ENCODE data around the gene FGF22.
A peak's percentile ranks its signal among the peaks of the same experiment; 100 is the strongest.

Gene FGF22

GRCh38 chr19:648305-648704 lies 8.6 kb downstream of the FGF22 start:
- H3K4me1 Mint-ChIP-seq (ENCODE audit: low read depth): no peaks in the 10 kb centered on the region
- H3K27me3 Mint-ChIP-seq: no peaks in the 10 kb centered on the region
- no peaks in the 10 kb centered on the region for H3K9me3 Mint-ChIP-seq
- intact Hi-C loops (cut with micrococcal nuclease): no loop called here
- no peak overlapping the region for H3K4me3 Mint-ChIP-seq
- no peak overlapping the region for H3K27ac Mint-ChIP-seq
- H3K36me3 Mint-ChIP-seq (ENCODE audit: low read depth): peaks cover 99% of the 10 kb centered on the region

GRCh38 chr19:648904-649801 lies 9.5 kb downstream of the FGF22 start:
- intact Hi-C loops (cut with micrococcal nuclease): no loop called here
- no peak overlapping the region for H3K27ac Mint-ChIP-seq
- H3K36me3 Mint-ChIP-seq (ENCODE audit: low read depth): peaks cover 100% of the 10 kb centered on the region

GRCh38 chr19:650121-650520 lies 10.4 kb downstream of the FGF22 start:
- Mint-ChIP-seq H3K9me3 (no peaks in the 10 kb centered on the region), H3K36me3 (ENCODE audit: low read depth) (peaks cover 100% of the 10 kb centered on the region), H3K4me1 (ENCODE audit: low read depth) (peaks cover 6% of the 10 kb centered on the region), H3K27ac (no peak overlapping the region), H3K27me3 (no peaks in the 10 kb centered on the region), H3K4me3 (no peak overlapping the region)
- intact Hi-C loops (cut with micrococcal nuclease): no loop called here

More at GRCh38 chr19:648904-649801, 9.5 kb downstream of the FGF22 start:
- Mint-ChIP-seq H3K4me3 (no peak overlapping the region), H3K27me3 (no peaks in the 10 kb centered on the region), H3K9me3 (no peaks in the 10 kb centered on the region), H3K4me1 (ENCODE audit: low read depth) (no peaks in the 10 kb centered on the region)

- Mint-ChIP-seq H3K4me3 (no peak overlapping the region), H3K36me3 (ENCODE audit: low read depth) (peaks cover 100% of the 10 kb centered on the region), H3K27ac (no peak overlapping the region), H3K27me3 (no peaks in the 10 kb centered on the region), H3K4me1 (ENCODE audit: low read depth) (peaks cover 17% of the 10 kb centered on the region), H3K9me3 (no peaks in the 10 kb centered on the region)
- intact Hi-C loops (cut with micrococcal nuclease): no loop called here
Observed at GRCh38 chr19:651114-651818, 11.6 kb downstream of the FGF22 start.

- intact Hi-C loops (cut with micrococcal nuclease): no loop called here
- H3K36me3 Mint-ChIP-seq (ENCODE audit: low read depth): peaks cover 100% of the 10 kb centered on the region
Observed at GRCh38 chr19:651991-652390, 12.3 kb downstream of the FGF22 start.

GRCh38 chr19:652467-653389 lies 13.0 kb downstream of the FGF22 start:
- Mint-ChIP-seq H3K27me3 (no peaks in the 10 kb centered on the region), H3K4me3 (no peak overlapping the region), H3K36me3 (ENCODE audit: low read depth) (peaks cover 100% of the 10 kb centered on the region), H3K27ac (no peak overlapping the region), H3K4me1 (ENCODE audit: low read depth) (peaks cover 32% of the 10 kb centered on the region), H3K9me3 (no peaks in the 10 kb centered on the region)
- intact Hi-C loops (cut with micrococcal nuclease): no loop called here

More at GRCh38 chr19:651991-652390, 12.3 kb downstream of the FGF22 start:
- no peaks in the 10 kb centered on the region for H3K9me3 Mint-ChIP-seq
- no peaks in the 10 kb centered on the region for H3K27me3 Mint-ChIP-seq
- H3K4me3 Mint-ChIP-seq: no peak overlapping the region
- no peak overlapping the region for H3K27ac Mint-ChIP-seq
- peaks cover 24% of the 10 kb centered on the region for H3K4me1 Mint-ChIP-seq (ENCODE audit: low read depth)

- Mint-ChIP-seq H3K9me3 (no peaks in the 10 kb centered on the region), H3K36me3 (ENCODE audit: low read depth) (peaks cover 100% of the 10 kb centered on the region), H3K27me3 (no peaks in the 10 kb centered on the region), H3K4me3 (no peak overlapping the region), H3K27ac (no peak overlapping the region), H3K4me1 (ENCODE audit: low read depth) (peaks cover 35% of the 10 kb centered on the region)
- intact Hi-C loops (cut with micrococcal nuclease): no loop called here
Observed at GRCh38 chr19:653425-653824, 13.7 kb downstream of the FGF22 start.

GRCh38 chr19:655691-656090 lies 16.0 kb downstream of the FGF22 start:
- H3K36me3 Mint-ChIP-seq (ENCODE audit: low read depth): peaks cover 93% of the 10 kb centered on the region
- H3K9me3 Mint-ChIP-seq: no peaks in the 10 kb centered on the region
- no peaks in the 10 kb centered on the region for H3K27me3 Mint-ChIP-seq
- peaks cover 58% of the 10 kb centered on the region for H3K4me1 Mint-ChIP-seq (ENCODE audit: low read depth)
- H3K27ac Mint-ChIP-seq: no peak overlapping the region
- no peak overlapping the region for H3K4me3 Mint-ChIP-seq
- intact Hi-C loops (cut with micrococcal nuclease): no loop called here

GRCh38 chr19:656751-657559 lies 17.3 kb downstream of the FGF22 start:
- Mint-ChIP-seq H3K9me3 (no peaks in the 10 kb centered on the region), H3K36me3 (ENCODE audit: low read depth) (peaks cover 93% of the 10 kb centered on the region), H3K27ac (no peak overlapping the region), H3K27me3 (no peaks in the 10 kb centered on the region), H3K4me1 (ENCODE audit: low read depth) (peaks cover 70% of the 10 kb centered on the region), H3K4me3 (no peak overlapping the region)
- intact Hi-C loops (cut with micrococcal nuclease): no loop called here

- Mint-ChIP-seq H3K4me1 (ENCODE audit: low read depth) (peaks cover 71% of the 10 kb centered on the region), H3K9me3 (no peaks in the 10 kb centered on the region), H3K27me3 (no peaks in the 10 kb centered on the region), H3K4me3 (no peak overlapping the region), H3K36me3 (ENCODE audit: low read depth) (peaks cover 86% of the 10 kb centered on the region), H3K27ac (no peak overlapping the region)
- intact Hi-C loops (cut with micrococcal nuclease): no loop called here
Observed at GRCh38 chr19:657611-658010, 17.9 kb downstream of the FGF22 start.

GRCh38 chr19:658059-658839 lies 18.6 kb downstream of the FGF22 start:
- intact Hi-C loops (cut with micrococcal nuclease): no loop called here
- Mint-ChIP-seq H3K9me3 (no peaks in the 10 kb centered on the region), H3K4me1 (ENCODE audit: low read depth) (peaks cover 72% of the 10 kb centered on the region), H3K36me3 (ENCODE audit: low read depth) (peaks cover 80% of the 10 kb centered on the region), H3K27me3 (no peaks in the 10 kb centered on the region), H3K4me3 (no peak overlapping the region), H3K27ac (peak overlapping the region; percentile 90)

GRCh38 chr19:658916-659839 lies 19.5 kb downstream of the FGF22 start:
- Mint-ChIP-seq H3K27ac (peak overlapping the region; percentile 90), H3K27me3 (no peaks in the 10 kb centered on the region), H3K4me3 (peak overlapping the region; percentile 89), H3K36me3 (ENCODE audit: low read depth) (peaks cover 71% of the 10 kb centered on the region), H3K9me3 (no peaks in the 10 kb centered on the region), H3K4me1 (ENCODE audit: low read depth) (peaks cover 80% of the 10 kb centered on the region)
- intact Hi-C loops (cut with micrococcal nuclease): no loop called here

All from dendritic cell treated with granulocyte-macrophage colony-stimulating factor and Interleukin-4, amounts not matched to agents 40 ng/mL and 50 ng/mL, for 4 days (primary cell).